GM19455 (cell line): ENCODE measurements around the gene P2RX6.
"Not testable (repeated sequence)": the region's sequence is repeated elsewhere in the genome, so short reads cannot be mapped to it uniquely, and the experiment has no call there.

ENCODE experiments used
- ATAC-seq: cut with Tn5 transposase; IDR thresholded peaks from one replicate; pipeline ENCODE4 v1.9.1; 2021; ENCODE audit not compliant: unreplicated experiment

Gene P2RX6

DNA sequence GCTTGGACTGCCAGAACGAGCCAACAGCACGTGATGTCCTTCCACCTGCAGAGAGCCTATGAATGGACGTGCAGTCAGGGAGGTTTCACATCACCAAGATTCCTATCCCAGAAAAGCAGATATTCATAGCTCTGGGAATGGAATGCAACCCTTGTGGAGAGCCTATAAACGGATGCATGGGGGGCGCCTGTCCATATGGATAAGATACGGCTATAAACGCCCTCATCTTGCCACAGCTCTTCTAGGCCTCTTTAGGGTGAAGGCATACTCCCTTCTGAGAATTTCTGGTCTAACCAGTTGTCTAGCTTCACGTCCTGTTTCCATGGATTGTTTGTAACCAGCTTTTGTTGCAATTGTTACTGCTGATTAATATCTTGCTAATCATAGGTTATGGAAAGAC is 56.8 kb downstream of the P2RX6 start:
- ATAC-seq = not testable (repeated sequence)

- no peak for ATAC-seq
Observed at GRCh38 chr22:21073023-21073422, 58.1 kb downstream of the P2RX6 start.

DNA sequence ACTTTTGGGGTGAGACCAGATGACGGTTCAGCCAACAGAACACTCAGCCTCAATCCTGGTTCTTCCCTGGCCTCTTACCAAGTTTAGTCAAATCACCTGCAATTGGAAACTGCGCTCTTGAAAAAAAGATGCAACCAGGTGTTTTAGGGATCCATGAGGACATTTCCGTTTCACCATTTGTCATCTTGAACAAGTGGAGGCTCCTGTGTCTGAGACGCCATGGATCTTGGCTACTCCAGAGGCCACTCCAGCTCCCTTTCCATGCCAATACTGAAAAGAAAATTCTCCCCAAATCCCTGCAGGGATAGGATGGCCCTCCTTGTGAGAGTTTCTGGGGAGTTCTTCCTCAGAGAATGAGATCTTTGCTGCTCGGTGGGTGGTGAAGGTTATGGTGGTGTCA is 58.5 kb downstream of the P2RX6 start:
- no peak for ATAC-seq

DNA sequence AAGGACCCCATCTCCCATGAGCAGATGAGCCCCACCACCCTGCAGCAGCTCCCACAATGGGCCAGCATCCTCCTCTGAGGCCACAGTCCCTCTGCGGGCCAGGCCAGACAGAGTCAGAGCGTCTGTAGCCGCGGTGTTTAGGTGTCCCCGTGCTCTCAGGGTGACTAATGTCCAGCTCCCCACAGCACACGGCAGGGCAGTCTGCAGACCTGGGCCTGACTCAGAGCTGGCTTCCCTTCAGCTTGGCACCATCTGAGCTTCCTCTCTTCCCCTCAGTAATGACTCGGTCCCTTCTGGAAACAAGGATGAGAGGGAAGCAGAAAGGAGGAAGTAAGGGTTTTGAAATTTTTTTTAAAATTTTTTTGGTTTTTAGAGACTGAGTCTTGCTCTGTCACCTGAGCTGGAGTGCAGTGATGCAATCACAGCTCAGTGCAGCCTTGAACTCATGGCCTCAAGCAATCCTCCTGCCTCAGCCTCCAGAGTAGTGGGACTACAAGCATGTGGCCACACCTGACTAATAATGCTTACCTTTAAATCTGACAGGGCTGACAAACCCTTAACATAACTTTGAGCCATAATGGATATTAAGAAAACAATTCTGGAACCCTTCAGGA is 59.2 kb downstream of the P2RX6 start:
- no peak for ATAC-seq

GRCh38 chr22:21075516-21076138 is 60.7 kb downstream of the P2RX6 start:
- ATAC-seq = no peak

DNA sequence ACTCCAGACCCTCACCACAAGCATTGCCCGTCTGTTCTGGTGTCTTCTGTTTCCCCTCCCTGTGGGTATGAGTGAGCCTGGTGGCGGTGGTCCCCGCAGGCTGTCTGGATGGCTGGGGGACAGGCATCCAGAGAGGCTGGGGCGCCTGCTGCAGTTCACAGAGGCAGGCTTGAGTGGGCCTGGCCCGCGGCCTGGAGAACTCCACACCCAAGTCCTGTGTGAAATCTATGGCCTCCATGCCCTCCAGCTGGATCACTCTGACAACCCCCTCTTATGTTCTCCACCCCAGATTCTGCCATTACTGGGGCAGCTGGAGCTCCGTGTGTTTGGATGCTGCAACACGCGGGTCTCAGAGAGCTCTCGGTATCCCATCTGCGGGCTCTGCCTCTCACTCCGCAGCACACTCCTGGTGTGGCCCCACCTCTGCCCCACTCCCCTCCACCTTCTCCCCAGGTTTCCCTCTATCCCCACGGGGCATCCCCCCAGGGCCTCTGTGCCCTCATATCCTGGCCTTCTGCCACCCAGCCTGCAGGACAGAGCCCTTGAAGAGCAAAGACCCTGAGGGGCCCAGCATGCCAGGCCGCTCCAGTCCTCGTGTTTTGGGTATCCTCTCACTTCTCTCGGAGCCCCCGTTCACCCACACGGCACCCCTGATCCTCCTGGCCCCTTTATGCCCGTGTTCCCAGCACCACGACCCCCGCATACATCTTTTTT is 62.1 kb downstream of the P2RX6 start:
- no peak for ATAC-seq
